ENCODE measurements around the gene LRRC4C. TPM values are rescaled to one million over a fixed set of nuclear protein-coding genes. Genes with fewer than 3 reads are reported as not detected.

Gene LRRC4C
- total and polyA plus RNA-seq, 4 donors, result 0.10 to 0.93 (median 0.30) TPM

DNA sequence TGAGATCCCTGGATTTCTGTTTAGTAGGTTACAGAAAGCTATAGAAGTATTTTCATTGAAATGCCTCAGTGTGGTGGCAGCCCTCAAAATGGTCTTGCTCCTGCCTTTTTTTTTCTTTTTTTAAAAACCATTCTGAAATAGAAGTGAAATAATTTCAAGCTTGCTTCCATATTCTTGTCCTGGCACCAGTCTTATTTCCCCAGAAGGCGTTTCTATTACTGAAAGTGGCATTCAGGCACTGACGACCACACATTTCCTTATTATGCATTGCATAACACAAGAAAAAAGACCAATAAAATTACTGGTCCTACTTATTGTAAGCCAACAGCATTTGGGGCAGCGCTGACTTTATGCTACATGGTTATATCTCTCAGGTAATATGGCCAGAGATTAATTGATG, 24.5 kb upstream of the LRRC4C start:
- H3K27ac ChIP-seq (ENCODE audit: low read depth in 1 of 2, low read length in 2 of 2), result no peak overlapping the region
- no peaks in the 10 kb centered on the region for H3K36me3 ChIP-seq (ENCODE audit: control insufficient read depth in 4 of 4, insufficient read depth in 3 of 4, low read depth in 1 of 4, low read length in 3 of 4)
- TF ChIP-seq GABPA (IDR thresholded peaks at IDR 0.05 in 1 of 2, conservative IDR thresholded peaks at IDR 0.05 in 1 of 2) (no peak), TAF1 (conservative IDR thresholded peaks at IDR 0.05) (no peak), HNF4A (conservative IDR thresholded peaks at IDR 0.05) (no peak), HNF4G (IDR thresholded peaks at IDR 0.05) (no peak), RAD21 (IDR thresholded peaks at IDR 0.05) (no peak), YY1 (IDR thresholded peaks at IDR 0.05) (no peak), SP1 (IDR thresholded peaks at IDR 0.05) (no peak), FOXA1 (IDR thresholded peaks at IDR 0.05) (no peak), FOXA2 (IDR thresholded peaks at IDR 0.05) (no peak), RXRA (IDR thresholded peaks at IDR 0.05) (no peak), NR2F2 (IDR thresholded peaks at IDR 0.05) (no peak), EGR1 (IDR thresholded peaks at IDR 0.05; ENCODE audit: low read depth in 2 of 2) (no peak), JUND (IDR thresholded peaks at IDR 0.05) (no peak)
- TF ChIP-seq, protein P1, sequence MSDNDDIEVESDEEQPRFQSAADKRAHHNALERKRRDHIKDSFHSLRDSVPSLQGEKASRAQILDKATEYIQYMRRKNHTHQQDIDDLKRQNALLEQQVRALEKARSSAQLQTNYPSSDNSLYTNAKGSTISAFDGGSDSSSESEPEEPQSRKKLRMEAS (IDR thresholded peaks at IDR 0.05), result no peak
- TF ChIP-seq, protein P2, sequence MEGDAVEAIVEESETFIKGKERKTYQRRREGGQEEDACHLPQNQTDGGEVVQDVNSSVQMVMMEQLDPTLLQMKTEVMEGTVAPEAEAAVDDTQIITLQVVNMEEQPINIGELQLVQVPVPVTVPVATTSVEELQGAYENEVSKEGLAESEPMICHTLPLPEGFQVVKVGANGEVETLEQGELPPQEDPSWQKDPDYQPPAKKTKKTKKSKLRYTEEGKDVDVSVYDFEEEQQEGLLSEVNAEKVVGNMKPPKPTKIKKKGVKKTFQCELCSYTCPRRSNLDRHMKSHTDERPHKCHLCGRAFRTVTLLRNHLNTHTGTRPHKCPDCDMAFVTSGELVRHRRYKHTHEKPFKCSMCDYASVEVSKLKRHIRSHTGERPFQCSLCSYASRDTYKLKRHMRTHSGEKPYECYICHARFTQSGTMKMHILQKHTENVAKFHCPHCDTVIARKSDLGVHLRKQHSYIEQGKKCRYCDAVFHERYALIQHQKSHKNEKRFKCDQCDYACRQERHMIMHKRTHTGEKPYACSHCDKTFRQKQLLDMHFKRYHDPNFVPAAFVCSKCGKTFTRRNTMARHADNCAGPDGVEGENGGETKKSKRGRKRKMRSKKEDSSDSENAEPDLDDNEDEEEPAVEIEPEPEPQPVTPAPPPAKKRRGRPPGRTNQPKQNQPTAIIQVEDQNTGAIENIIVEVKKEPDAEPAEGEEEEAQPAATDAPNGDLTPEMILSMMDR (IDR thresholded peaks at IDR 0.05; ENCODE audit: low read depth, low read length, missing input control), result no peak
- TF ChIP-seq, protein P3, sequence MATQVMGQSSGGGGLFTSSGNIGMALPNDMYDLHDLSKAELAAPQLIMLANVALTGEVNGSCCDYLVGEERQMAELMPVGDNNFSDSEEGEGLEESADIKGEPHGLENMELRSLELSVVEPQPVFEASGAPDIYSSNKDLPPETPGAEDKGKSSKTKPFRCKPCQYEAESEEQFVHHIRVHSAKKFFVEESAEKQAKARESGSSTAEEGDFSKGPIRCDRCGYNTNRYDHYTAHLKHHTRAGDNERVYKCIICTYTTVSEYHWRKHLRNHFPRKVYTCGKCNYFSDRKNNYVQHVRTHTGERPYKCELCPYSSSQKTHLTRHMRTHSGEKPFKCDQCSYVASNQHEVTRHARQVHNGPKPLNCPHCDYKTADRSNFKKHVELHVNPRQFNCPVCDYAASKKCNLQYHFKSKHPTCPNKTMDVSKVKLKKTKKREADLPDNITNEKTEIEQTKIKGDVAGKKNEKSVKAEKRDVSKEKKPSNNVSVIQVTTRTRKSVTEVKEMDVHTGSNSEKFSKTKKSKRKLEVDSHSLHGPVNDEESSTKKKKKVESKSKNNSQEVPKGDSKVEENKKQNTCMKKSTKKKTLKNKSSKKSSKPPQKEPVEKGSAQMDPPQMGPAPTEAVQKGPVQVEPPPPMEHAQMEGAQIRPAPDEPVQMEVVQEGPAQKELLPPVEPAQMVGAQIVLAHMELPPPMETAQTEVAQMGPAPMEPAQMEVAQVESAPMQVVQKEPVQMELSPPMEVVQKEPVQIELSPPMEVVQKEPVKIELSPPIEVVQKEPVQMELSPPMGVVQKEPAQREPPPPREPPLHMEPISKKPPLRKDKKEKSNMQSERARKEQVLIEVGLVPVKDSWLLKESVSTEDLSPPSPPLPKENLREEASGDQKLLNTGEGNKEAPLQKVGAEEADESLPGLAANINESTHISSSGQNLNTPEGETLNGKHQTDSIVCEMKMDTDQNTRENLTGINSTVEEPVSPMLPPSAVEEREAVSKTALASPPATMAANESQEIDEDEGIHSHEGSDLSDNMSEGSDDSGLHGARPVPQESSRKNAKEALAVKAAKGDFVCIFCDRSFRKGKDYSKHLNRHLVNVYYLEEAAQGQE (IDR thresholded peaks at IDR 0.05), result no peak
- TF ChIP-seq, protein P4, sequence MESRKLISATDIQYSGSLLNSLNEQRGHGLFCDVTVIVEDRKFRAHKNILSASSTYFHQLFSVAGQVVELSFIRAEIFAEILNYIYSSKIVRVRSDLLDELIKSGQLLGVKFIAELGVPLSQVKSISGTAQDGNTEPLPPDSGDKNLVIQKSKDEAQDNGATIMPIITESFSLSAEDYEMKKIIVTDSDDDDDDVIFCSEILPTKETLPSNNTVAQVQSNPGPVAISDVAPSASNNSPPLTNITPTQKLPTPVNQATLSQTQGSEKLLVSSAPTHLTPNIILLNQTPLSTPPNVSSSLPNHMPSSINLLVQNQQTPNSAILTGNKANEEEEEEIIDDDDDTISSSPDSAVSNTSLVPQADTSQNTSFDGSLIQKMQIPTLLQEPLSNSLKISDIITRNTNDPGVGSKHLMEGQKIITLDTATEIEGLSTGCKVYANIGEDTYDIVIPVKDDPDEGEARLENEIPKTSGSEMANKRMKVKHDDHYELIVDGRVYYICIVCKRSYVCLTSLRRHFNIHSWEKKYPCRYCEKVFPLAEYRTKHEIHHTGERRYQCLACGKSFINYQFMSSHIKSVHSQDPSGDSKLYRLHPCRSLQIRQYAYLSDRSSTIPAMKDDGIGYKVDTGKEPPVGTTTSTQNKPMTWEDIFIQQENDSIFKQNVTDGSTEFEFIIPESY (IDR thresholded peaks at IDR 0.05), result no peak
- TF ChIP-seq, protein P5, sequence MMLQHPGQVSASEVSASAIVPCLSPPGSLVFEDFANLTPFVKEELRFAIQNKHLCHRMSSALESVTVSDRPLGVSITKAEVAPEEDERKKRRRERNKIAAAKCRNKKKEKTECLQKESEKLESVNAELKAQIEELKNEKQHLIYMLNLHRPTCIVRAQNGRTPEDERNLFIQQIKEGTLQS (IDR thresholded peaks at IDR 0.05), result no peak
- peaks cover 0 to 2% (median 0%) of the 10 kb centered on the region in 4 donors for H3K27me3 ChIP-seq (ENCODE audit: control insufficient read depth in 4 of 4, insufficient read depth in 4 of 4, low read length in 3 of 4)
- peaks cover 0 to 4% (median 1%) of the 10 kb centered on the region in 4 donors for H3K9me3 ChIP-seq (ENCODE audit: control insufficient read depth in 4 of 4, low read length in 3 of 4)
- H3K4me3 ChIP-seq (ENCODE audit: low read depth in 1 of 3, low read length in 3 of 3), result no peak overlapping the region
- H3K9ac ChIP-seq (ENCODE audit: low read depth in 1 of 2, low read length in 2 of 2), result no peak overlapping the region
- DNase-seq (ENCODE audit: low spot score), result no peak
- H3K4me1 ChIP-seq (ENCODE audit: control insufficient read depth in 4 of 4, insufficient read depth in 4 of 4, low read length in 3 of 4), result no peaks in the 10 kb centered on the region
- 35% methylated on average over 3 of the region's 3 CpGs for WGBS

Data from liver (tissue), 9 donors.